ENCODE measurements around the gene NUDT16L1. TPM values are rescaled to one million over a fixed set of nuclear protein-coding genes. Genes with fewer than 3 reads are reported as not detected.

The NUDT16L1 gene
- total and polyA plus RNA-seq, 2 of the 13 experiments (the other 11 are each of a cell fraction or from before 2014, with no cell fraction given), result 28.0 to 40.5 TPM

DNA sequence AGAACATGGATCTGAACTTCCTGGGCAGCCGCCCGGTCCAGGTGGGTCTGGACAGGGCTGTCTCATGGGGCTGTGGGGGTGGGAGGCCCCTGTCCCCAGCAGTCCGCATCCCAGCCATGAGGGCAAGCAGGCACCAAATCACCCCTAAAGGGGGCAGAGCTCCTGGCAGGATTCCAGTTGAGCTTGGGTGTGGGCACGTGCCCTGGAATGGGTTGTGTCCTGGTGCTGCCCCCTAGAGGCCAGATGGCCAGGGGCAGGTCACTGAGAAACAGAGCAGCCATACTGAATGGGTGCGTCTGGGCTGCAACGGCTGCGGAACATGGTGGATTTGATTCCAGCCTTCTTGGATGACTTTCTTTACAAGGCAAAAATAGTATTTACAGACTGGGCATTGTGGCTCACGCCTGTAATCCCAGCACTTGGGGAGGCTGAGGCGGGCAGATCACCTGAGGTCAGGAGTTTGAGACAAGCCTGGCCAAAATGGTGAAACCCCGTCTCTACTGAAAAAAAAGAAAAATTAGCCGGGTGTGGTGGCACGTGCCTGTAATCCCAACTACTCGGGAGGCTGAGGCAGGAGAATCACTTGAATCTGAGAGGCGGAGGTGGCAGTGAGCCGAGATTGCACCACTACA, 42.8 kb upstream of the NUDT16L1 start (continued):
- TF ChIP-seq, protein P1, sequence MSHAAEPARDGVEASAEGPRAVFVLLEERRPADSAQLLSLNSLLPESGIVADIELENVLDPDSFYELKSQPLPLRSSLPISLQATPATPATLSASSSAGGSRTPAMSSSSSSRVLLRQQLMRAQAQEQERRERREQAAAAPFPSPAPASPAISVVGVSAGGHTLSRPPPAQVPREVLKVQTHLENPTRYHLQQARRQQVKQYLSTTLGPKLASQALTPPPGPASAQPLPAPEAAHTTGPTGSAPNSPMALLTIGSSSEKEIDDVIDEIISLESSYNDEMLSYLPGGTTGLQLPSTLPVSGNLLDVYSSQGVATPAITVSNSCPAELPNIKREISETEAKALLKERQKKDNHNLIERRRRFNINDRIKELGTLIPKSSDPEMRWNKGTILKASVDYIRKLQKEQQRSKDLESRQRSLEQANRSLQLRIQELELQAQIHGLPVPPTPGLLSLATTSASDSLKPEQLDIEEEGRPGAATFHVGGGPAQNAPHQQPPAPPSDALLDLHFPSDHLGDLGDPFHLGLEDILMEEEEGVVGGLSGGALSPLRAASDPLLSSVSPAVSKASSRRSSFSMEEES (CRISPR knock-in tag; IDR thresholded peaks at IDR 0.05), result 0 out of 2 replicates have a peak, but pooled peaks have one; percentile 21
- peak; percentile 65 for TF ChIP-seq YY1 (IDR thresholded peaks at IDR 0.05; ENCODE audit: insufficient read depth, insufficient replicate concordance, low read depth, low read length)
- TF ChIP-seq THAP11 (CRISPR knock-in tag; IDR thresholded peaks at IDR 0.05), result peak; percentile 62
- TF ChIP-seq FOSL2 (CRISPR knock-in tag; IDR thresholded peaks at IDR 0.05), result peak; percentile 30; the same call in 1 of the 2 replicates
- TF ChIP-seq STAG1 (CRISPR knock-in tag; IDR thresholded peaks at IDR 0.05), result peak; percentile 65
- TF ChIP-seq, protein P2, sequence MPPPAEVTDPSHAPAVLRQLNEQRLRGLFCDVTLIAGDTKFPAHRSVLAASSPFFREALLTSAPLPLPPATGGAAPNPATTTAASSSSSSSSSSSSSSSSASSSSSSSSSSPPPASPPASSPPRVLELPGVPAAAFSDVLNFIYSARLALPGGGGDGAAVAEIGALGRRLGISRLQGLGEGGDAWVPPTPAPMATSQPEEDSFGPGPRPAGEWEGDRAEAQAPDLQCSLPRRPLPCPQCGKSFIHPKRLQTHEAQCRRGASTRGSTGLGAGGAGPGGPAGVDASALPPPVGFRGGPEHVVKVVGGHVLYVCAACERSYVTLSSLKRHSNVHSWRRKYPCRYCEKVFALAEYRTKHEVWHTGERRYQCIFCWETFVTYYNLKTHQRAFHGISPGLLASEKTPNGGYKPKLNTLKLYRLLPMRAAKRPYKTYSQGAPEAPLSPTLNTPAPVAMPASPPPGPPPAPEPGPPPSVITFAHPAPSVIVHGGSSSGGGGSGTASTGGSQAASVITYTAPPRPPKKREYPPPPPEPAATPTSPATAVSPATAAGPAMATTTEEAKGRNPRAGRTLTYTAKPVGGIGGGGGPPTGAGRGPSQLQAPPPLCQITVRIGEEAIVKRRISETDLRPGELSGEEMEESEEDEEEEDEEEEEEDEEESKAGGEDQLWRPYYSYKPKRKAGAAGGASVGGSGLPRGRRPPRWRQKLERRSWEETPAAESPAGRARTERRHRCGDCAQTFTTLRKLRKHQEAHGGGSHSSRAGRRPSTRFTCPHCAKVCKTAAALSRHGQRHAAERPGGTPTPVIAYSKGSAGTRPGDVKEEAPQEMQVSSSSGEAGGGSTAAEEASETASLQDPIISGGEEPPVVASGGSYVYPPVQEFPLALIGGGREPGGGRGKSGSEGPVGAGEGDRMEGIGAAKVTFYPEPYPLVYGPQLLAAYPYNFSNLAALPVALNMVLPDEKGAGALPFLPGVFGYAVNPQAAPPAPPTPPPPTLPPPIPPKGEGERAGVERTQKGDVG (CRISPR knock-in tag; IDR thresholded peaks at IDR 0.05; ENCODE audit: borderline replicate concordance), result peak; percentile 46; the same call in 1 of the 2 replicates
- TF ChIP-seq CBX5 (CRISPR knock-in tag; IDR thresholded peaks at IDR 0.05; ENCODE audit: borderline replicate concordance), result peak; percentile 28; the same call in 1 of the 2 replicates
- TF ChIP-seq, protein P3, sequence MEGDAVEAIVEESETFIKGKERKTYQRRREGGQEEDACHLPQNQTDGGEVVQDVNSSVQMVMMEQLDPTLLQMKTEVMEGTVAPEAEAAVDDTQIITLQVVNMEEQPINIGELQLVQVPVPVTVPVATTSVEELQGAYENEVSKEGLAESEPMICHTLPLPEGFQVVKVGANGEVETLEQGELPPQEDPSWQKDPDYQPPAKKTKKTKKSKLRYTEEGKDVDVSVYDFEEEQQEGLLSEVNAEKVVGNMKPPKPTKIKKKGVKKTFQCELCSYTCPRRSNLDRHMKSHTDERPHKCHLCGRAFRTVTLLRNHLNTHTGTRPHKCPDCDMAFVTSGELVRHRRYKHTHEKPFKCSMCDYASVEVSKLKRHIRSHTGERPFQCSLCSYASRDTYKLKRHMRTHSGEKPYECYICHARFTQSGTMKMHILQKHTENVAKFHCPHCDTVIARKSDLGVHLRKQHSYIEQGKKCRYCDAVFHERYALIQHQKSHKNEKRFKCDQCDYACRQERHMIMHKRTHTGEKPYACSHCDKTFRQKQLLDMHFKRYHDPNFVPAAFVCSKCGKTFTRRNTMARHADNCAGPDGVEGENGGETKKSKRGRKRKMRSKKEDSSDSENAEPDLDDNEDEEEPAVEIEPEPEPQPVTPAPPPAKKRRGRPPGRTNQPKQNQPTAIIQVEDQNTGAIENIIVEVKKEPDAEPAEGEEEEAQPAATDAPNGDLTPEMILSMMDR (CRISPR knock-in tag; IDR thresholded peaks at IDR 0.05), result peak; percentile 88
- TF ChIP-seq, protein P4, sequence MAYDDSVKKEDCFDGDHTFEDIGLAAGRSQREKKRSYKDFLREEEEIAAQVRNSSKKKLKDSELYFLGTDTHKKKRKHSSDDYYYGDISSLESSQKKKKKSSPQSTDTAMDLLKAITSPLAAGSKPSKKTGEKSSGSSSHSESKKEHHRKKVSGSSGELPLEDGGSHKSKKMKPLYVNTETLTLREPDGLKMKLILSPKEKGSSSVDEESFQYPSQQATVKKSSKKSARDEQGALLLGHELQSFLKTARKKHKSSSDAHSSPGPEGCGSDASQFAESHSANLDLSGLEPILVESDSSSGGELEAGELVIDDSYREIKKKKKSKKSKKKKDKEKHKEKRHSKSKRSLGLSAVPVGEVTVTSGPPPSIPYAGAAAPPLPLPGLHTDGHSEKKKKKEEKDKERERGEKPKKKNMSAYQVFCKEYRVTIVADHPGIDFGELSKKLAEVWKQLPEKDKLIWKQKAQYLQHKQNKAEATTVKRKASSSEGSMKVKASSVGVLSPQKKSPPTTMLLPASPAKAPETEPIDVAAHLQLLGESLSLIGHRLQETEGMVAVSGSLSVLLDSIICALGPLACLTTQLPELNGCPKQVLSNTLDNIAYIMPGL (CRISPR knock-in tag; IDR thresholded peaks at IDR 0.05; ENCODE audit: borderline replicate concordance in 1 of 2, low read depth in 1 of 2), result peak in 1 of 2 experiments; percentile 81; a peak in 1 of 4 replicates
- peak; percentile 95 for TF ChIP-seq HNRNPL (IDR thresholded peaks at IDR 0.05; ENCODE audit: low read depth, low read length)
- TF ChIP-seq XRCC5 (optimal IDR thresholded peaks at IDR 0.05; ENCODE audit: low read length), result peak; percentile 92
- TF ChIP-seq, protein P5, sequence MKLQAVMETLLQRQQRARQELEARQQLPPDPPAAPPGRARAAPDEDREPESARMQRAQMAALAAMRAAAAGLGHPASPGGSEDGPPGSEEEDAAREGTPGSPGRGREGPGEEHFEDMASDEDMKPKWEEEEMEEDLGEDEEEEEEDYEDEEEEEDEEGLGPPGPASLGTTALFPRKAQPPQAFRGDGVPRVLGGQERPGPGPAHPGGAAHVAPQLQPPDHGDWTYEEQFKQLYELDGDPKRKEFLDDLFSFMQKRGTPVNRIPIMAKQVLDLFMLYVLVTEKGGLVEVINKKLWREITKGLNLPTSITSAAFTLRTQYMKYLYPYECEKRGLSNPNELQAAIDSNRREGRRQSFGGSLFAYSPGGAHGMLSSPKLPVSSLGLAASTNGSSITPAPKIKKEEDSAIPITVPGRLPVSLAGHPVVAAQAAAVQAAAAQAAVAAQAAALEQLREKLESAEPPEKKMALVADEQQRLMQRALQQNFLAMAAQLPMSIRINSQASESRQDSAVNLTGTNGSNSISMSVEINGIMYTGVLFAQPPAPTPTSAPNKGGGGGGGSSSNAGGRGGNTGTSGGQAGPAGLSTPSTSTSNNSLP (IDR thresholded peaks at IDR 0.05; ENCODE audit: low read depth, low read length), result 0 out of 2 replicates have a peak, but pooled peaks have one; percentile 27
- TF ChIP-seq, protein P6, sequence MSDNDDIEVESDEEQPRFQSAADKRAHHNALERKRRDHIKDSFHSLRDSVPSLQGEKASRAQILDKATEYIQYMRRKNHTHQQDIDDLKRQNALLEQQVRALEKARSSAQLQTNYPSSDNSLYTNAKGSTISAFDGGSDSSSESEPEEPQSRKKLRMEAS (IDR thresholded peaks at IDR 0.05), result peak; percentile 61
- TF ChIP-seq ZBTB33 (CRISPR knock-in tag; IDR thresholded peaks at IDR 0.05), result peak; percentile 87
- peak; percentile 69 for TF ChIP-seq RAD21 (CRISPR knock-in tag; IDR thresholded peaks at IDR 0.05)

All from HepG2 (cell line).